HG02981 (cell line): ENCODE results near the gene ZNF319.
A peak's percentile ranks its signal among the peaks of the same experiment; 100 is the strongest.

Source experiments
- ATAC-seq: cut with Tn5 transposase; IDR thresholded peaks from one replicate; pipeline ENCODE4 v1.9.1; 2021; ENCODE audit warnings: mild to moderate bottlenecking, moderate library complexity; ENCODE audit not compliant: unreplicated experiment

Gene ZNF319

GRCh38 chr16:57998992-57999365 lies 1.5 kb downstream of the ZNF319 start:
- no peak for ATAC-seq

GRCh38 chr16:57998486-57998885 lies 2.0 kb downstream of the ZNF319 start:
- no peak for ATAC-seq

GRCh38 chr16:57997528-57998265 lies 2.8 kb downstream of the ZNF319 start:
- ATAC-seq: no peak

- no peak for ATAC-seq
Observed at GRCh38 chr16:57997176-57997527, 3.3 kb downstream of the ZNF319 start.

- no peak for ATAC-seq
Observed at GRCh38 chr16:57996406-57997175, 3.9 kb downstream of the ZNF319 start.

GRCh38 chr16:57995721-57996405 lies 4.6 kb downstream of the ZNF319 start:
- no peak for ATAC-seq

GRCh38 chr16:57994778-57995177 lies 5.7 kb downstream of the ZNF319 start:
- ATAC-seq: peak; percentile 64

GRCh38 chr16:57994361-57994760 lies 6.1 kb downstream of the ZNF319 start:
- ATAC-seq: no peak

- no peak for ATAC-seq
Observed at GRCh38 chr16:57993897-57994296, 6.6 kb downstream of the ZNF319 start.

- ATAC-seq: no peak
Observed at GRCh38 chr16:57993438-57993837, 7.0 kb downstream of the ZNF319 start.

- no peak for ATAC-seq
Observed at GRCh38 chr16:57992084-57992483, 8.4 kb downstream of the ZNF319 start.

GRCh38 chr16:57991551-57992059 lies 8.9 kb downstream of the ZNF319 start:
- ATAC-seq: no peak

GRCh38 chr16:57988929-57989328 lies 11.5 kb downstream of the ZNF319 start:
- ATAC-seq: no peak

- no peak for ATAC-seq
Observed at GRCh38 chr16:57987441-57988177, 12.9 kb downstream of the ZNF319 start.

- ATAC-seq: no peak
Observed at GRCh38 chr16:57986196-57986595, 14.3 kb downstream of the ZNF319 start.

- ATAC-seq: no peak
Observed at GRCh38 chr16:57985204-57986181, 15.0 kb downstream of the ZNF319 start.

- ATAC-seq: peak; percentile 78
Observed at GRCh38 chr16:57984443-57985203, 15.8 kb downstream of the ZNF319 start.

GRCh38 chr16:57982385-57982784 lies 18.1 kb downstream of the ZNF319 start:
- no peak for ATAC-seq

GRCh38 chr16:57981636-57982035 lies 18.8 kb downstream of the ZNF319 start:
- no peak for ATAC-seq
